ENCODE results near the gene RBM3.

The RBM3 gene

GRCh38 chrX:48613502-48614160 lies 39.3 kb downstream of the RBM3 start:
- no peaks in the 10 kb centered on the region for H4K20me1 ChIP-seq (ENCODE audit: insufficient read depth, low read length)
- no peaks in the 10 kb centered on the region for H3K9me2 ChIP-seq (replicated peaks; ENCODE audit: insufficient read depth, low read length)
- no peak overlapping the region for H2AFZ ChIP-seq (ENCODE audit: low read length)
- H3K4me1 ChIP-seq (ENCODE audit: low read length), result no peaks in the 10 kb centered on the region
- H3K9ac ChIP-seq (ENCODE audit: low read length), result no peak overlapping the region
- no peak overlapping the region for H3K4me2 ChIP-seq (ENCODE audit: low read depth, low read length)
- no peaks in the 10 kb centered on the region for H3K9me3 ChIP-seq (replicated peaks; ENCODE audit: insufficient read depth, low read length)
- no peaks in the 10 kb centered on the region for H3K36me3 ChIP-seq (replicated peaks; ENCODE audit: insufficient read depth, low read length)
- no peaks in the 10 kb centered on the region for H3K27me3 ChIP-seq (replicated peaks; ENCODE audit: insufficient read depth, low read length)
- H3K27ac ChIP-seq (ENCODE audit: low read length), result no peak overlapping the region
- DNase-seq, result no peak
- TF ChIP-seq EZH2 (optimal IDR thresholded peaks at IDR 0.05; ENCODE audit: low read depth, low read length) (no peak), EZH2phosphoT487 (IDR thresholded peaks at IDR 0.05; ENCODE audit: low read length) (no peak), CTCF (IDR thresholded peaks at IDR 0.05; ENCODE audit: low read length) (no peak)
- no peak overlapping the region for H3K4me3 ChIP-seq (ENCODE audit: low read length)
- H3F3A ChIP-seq (ENCODE audit: insufficient read depth, low read length), result no peaks in the 10 kb centered on the region
- H3K79me2 ChIP-seq (ENCODE audit: low read length), result no peaks in the 10 kb centered on the region

- H3K9me3 ChIP-seq (replicated peaks; ENCODE audit: insufficient read depth, low read length), result no peaks in the 10 kb centered on the region
- H3K27ac ChIP-seq (ENCODE audit: low read length), result no peak overlapping the region
- no peaks in the 10 kb centered on the region for H4K20me1 ChIP-seq (ENCODE audit: insufficient read depth, low read length)
- H3K4me3 ChIP-seq (ENCODE audit: low read length), result no peak overlapping the region
- H3F3A ChIP-seq (ENCODE audit: insufficient read depth, low read length), result no peaks in the 10 kb centered on the region
- no peak for TF ChIP-seq EZH2phosphoT487 (IDR thresholded peaks at IDR 0.05; ENCODE audit: low read length)
- TF ChIP-seq CTCF (IDR thresholded peaks at IDR 0.05; ENCODE audit: low read length), result no peak
- TF ChIP-seq EZH2 (optimal IDR thresholded peaks at IDR 0.05; ENCODE audit: low read depth, low read length), result no peak
- H3K4me2 ChIP-seq (ENCODE audit: low read depth, low read length), result no peak overlapping the region
- no peaks in the 10 kb centered on the region for H3K79me2 ChIP-seq (ENCODE audit: low read length)
- no peaks in the 10 kb centered on the region for H3K4me1 ChIP-seq (ENCODE audit: low read length)
- no peak for DNase-seq
- no peak overlapping the region for H2AFZ ChIP-seq (ENCODE audit: low read length)
- no peaks in the 10 kb centered on the region for H3K27me3 ChIP-seq (replicated peaks; ENCODE audit: insufficient read depth, low read length)
- no peak overlapping the region for H3K9ac ChIP-seq (ENCODE audit: low read length)
- H3K36me3 ChIP-seq (replicated peaks; ENCODE audit: insufficient read depth, low read length), result no peaks in the 10 kb centered on the region
- H3K9me2 ChIP-seq (replicated peaks; ENCODE audit: insufficient read depth, low read length), result no peaks in the 10 kb centered on the region
These were observed 42.3 kb downstream of the RBM3 start for GRCh38 chrX:48616576-48616975.

- H3K27ac ChIP-seq (ENCODE audit: low read length), result no peak overlapping the region
- no peaks in the 10 kb centered on the region for H3K9me3 ChIP-seq (replicated peaks; ENCODE audit: insufficient read depth, low read length)
- H3K79me2 ChIP-seq (ENCODE audit: low read length), result no peaks in the 10 kb centered on the region
- no peaks in the 10 kb centered on the region for H3F3A ChIP-seq (ENCODE audit: insufficient read depth, low read length)
- H2AFZ ChIP-seq (ENCODE audit: low read length), result no peak overlapping the region
- TF ChIP-seq CTCF (IDR thresholded peaks at IDR 0.05; ENCODE audit: low read length), result no peak
- H4K20me1 ChIP-seq (ENCODE audit: insufficient read depth, low read length), result no peaks in the 10 kb centered on the region
- DNase-seq, result no peak
- no peak overlapping the region for H3K9ac ChIP-seq (ENCODE audit: low read length)
- no peaks in the 10 kb centered on the region for H3K27me3 ChIP-seq (replicated peaks; ENCODE audit: insufficient read depth, low read length)
- H3K36me3 ChIP-seq (replicated peaks; ENCODE audit: insufficient read depth, low read length), result no peaks in the 10 kb centered on the region
- H3K4me2 ChIP-seq (ENCODE audit: low read depth, low read length), result no peak overlapping the region
- no peaks in the 10 kb centered on the region for H3K4me1 ChIP-seq (ENCODE audit: low read length)
- no peak overlapping the region for H3K4me3 ChIP-seq (ENCODE audit: low read length)
- no peaks in the 10 kb centered on the region for H3K9me2 ChIP-seq (replicated peaks; ENCODE audit: insufficient read depth, low read length)
These were observed 43.5 kb downstream of the RBM3 start for GRCh38 chrX:48617542-48618340.

Measured in MM.1S (cell line).